Upper lobe of left lung (tissue), 4 donors: Measurements from ENCODE around the gene CRLF3.

Experiments used
- CTCF ChIP-seq, 6 experiments: fragments of 450-650 bp in 4 of 6; fragments of 200-600 bp in 2 of 6; sonication (generic) in 2 of 6; IDR thresholded peaks; one replicate each; pipeline ENCODE4 v1.5.1; 2016 to 2019; ENCODE audit warnings: antibody characterized with exemption in 6 of 6
- EP300 ChIP-seq, 4 donors: sonication (generic); formaldehyde crosslinking; IDR thresholded peaks; one replicate each; pipeline ENCODE4 v1.5.1; 2017; ENCODE audit warnings: antibody characterized with exemption in 4 of 4, control low read depth in 2 of 4
- POLR2A ChIP-seq, 4 donors: fragments of 450-650 bp; IDR thresholded peaks; one replicate each; pipeline ENCODE4 v1.5.1; 2016 to 2017; ENCODE audit warnings: antibody characterized with exemption in 4 of 4, mild to moderate bottlenecking in 2 of 4
- POLR2AphosphoS5 ChIP-seq, 2 donors: sonication (generic); formaldehyde crosslinking; IDR thresholded peaks; one replicate each; pipeline ENCODE4 v1.5.1; 2017; ENCODE audit warnings: antibody characterized with exemption in 2 of 2

- no peak for TF ChIP-seq POLR2A (IDR thresholded peaks at IDR 0.05)
- TF ChIP-seq EP300 (IDR thresholded peaks at IDR 0.05) = no peak
- TF ChIP-seq CTCF (IDR thresholded peaks at IDR 0.05) = no peak
- no peak for TF ChIP-seq POLR2AphosphoS5 (IDR thresholded peaks at IDR 0.05)
These were observed 2.6 kb upstream of the CRLF3 start for GRCh38 chr17:30827082-30827481.
